ENCODE results near the gene FUCA2. TPM values are rescaled to one million over a fixed set of nuclear protein-coding genes. Genes with fewer than 3 reads are reported as not detected.

The FUCA2 gene
- total RNA-seq, 1 donor from 2014 or later, result 64.0 TPM

GRCh38 chr6:143516690-143517446 lies 5.3 kb upstream of the FUCA2 start:
- Histone ChIP-seq H4K20me1 (ENCODE audit: insufficient read depth, low read length) (no peaks in the 10 kb centered on the region), H3K9ac (ENCODE audit: low read length) (no peak overlapping the region), H3K27me3 (ENCODE audit: insufficient read depth, low read length) (peaks cover 7% of the 10 kb centered on the region), H3K9me3 (ENCODE audit: insufficient read depth, low read depth, low read length) (no peaks in the 10 kb centered on the region), H3K36me3 (ENCODE audit: insufficient read depth, low read length) (no peaks in the 10 kb centered on the region), H3K4me2 (ENCODE audit: low read length) (no peak overlapping the region), H3K79me2 (ENCODE audit: insufficient read depth, low read length) (no peaks in the 10 kb centered on the region), H3K4me3 (ENCODE audit: insufficient read depth, low read depth, low read length) (no peak overlapping the region), H3K27ac (ENCODE audit: low read depth, low read length) (no peak overlapping the region), H3K4me1 (ENCODE audit: insufficient read depth, low read length) (peaks cover 2% of the 10 kb centered on the region), H2AFZ (ENCODE audit: low read depth, low read length) (no peak overlapping the region)
- Mint-ChIP-seq H3K27ac (ENCODE audit: unreplicated experiment) (no peak overlapping the region), H3K4me1 (ENCODE audit: low read depth, unreplicated experiment) (peaks cover 3% of the 10 kb centered on the region), H3K36me3 (ENCODE audit: low read depth, unreplicated experiment) (no peaks in the 10 kb centered on the region), H3K9me3 (ENCODE audit: unreplicated experiment) (peaks cover 4% of the 10 kb centered on the region), H3K27me3 (ENCODE audit: low read depth, unreplicated experiment) (peaks cover 25% of the 10 kb centered on the region), H3K4me3 (ENCODE audit: unreplicated experiment) (no peak overlapping the region)
- DNase-seq (ENCODE audit: low read depth) (no peak), FAIRE-seq (no peak)
- TF ChIP-seq CTCF (IDR thresholded peaks at IDR 0.05; ENCODE audit: insufficient read depth, low read depth, low read length) (no peak), EZH2 (IDR thresholded peaks at IDR 0.05; ENCODE audit: insufficient read depth, low read length) (no peak)

GRCh38 chr6:143515766-143516355 lies 4.3 kb upstream of the FUCA2 start:
- no peak overlapping the region for H3K9ac ChIP-seq (ENCODE audit: low read length)
- peaks cover 23% of the 10 kb centered on the region for H3K27me3 Mint-ChIP-seq (ENCODE audit: low read depth, unreplicated experiment)
- TF ChIP-seq EZH2 (IDR thresholded peaks at IDR 0.05; ENCODE audit: insufficient read depth, low read length) (no peak), CTCF (IDR thresholded peaks at IDR 0.05; ENCODE audit: insufficient read depth, low read depth, low read length) (no peak)
- H3K4me2 ChIP-seq (ENCODE audit: low read length), result no peak overlapping the region
- no peak overlapping the region for H2AFZ ChIP-seq (ENCODE audit: low read depth, low read length)
- peaks cover 5% of the 10 kb centered on the region for H3K79me2 ChIP-seq (ENCODE audit: insufficient read depth, low read length)
- H3K27ac Mint-ChIP-seq (ENCODE audit: unreplicated experiment), result no peak overlapping the region
- DNase-seq (ENCODE audit: low read depth), result no peak
- no peak overlapping the region for H3K4me3 ChIP-seq (ENCODE audit: insufficient read depth, low read depth, low read length)
- H4K20me1 ChIP-seq (ENCODE audit: insufficient read depth, low read length), result no peaks in the 10 kb centered on the region
- peaks cover 6% of the 10 kb centered on the region for H3K9me3 Mint-ChIP-seq (ENCODE audit: unreplicated experiment)
- H3K36me3 Mint-ChIP-seq (ENCODE audit: low read depth, unreplicated experiment), result no peaks in the 10 kb centered on the region
- H3K4me1 ChIP-seq (ENCODE audit: insufficient read depth, low read length), result peaks cover 5% of the 10 kb centered on the region
- no peak overlapping the region for H3K4me3 Mint-ChIP-seq (ENCODE audit: unreplicated experiment)
- H3K9me3 ChIP-seq (ENCODE audit: insufficient read depth, low read depth, low read length), result no peaks in the 10 kb centered on the region
- no peak overlapping the region for H3K27ac ChIP-seq (ENCODE audit: low read depth, low read length)
- no peaks in the 10 kb centered on the region for H3K36me3 ChIP-seq (ENCODE audit: insufficient read depth, low read length)
- peaks cover 7% of the 10 kb centered on the region for H3K27me3 ChIP-seq (ENCODE audit: insufficient read depth, low read length)
- FAIRE-seq, result no peak
- H3K4me1 Mint-ChIP-seq (ENCODE audit: low read depth, unreplicated experiment), result peaks cover 3% of the 10 kb centered on the region
